Body of pancreas (tissue), 4 donors: ENCODE results near the gene C11orf98. TPM values are rescaled to one million over a fixed set of nuclear protein-coding genes. Genes with fewer than 3 reads are reported as not detected.
A peak's percentile ranks its signal among the peaks of the same experiment; 100 is the strongest.

ENCODE experiments used
- ATAC-seq: fragments of 150-250 bp; one replicate; pipeline ENCODE4 v1.9.1; 2016
- DNase-seq, 4 donors: peaks; one replicate each; pipeline ENCODE4 v3.0.0-alpha.2; 2019
- H3K27ac ChIP-seq, 4 donors: fragments of 200-600 bp; sonication (generic); 1 replicate in 3 of 4; 2 replicates in 1 of 4; pipeline versions ENCODE4 v1.5.1 to v1.6.1; 2016 to 2019; ENCODE audit warnings: mild to moderate bottlenecking in 1 of 4, mixed read lengths in 1 of 4, moderate library complexity in 1 of 4
- H3K27me3 ChIP-seq, 2 donors: fragments of 200-600 bp; sonication (generic); one replicate each; pipeline ENCODE4 v1.6.0; 2016; ENCODE audit warnings: mild to moderate bottlenecking in 1 of 2
- H3K36me3 ChIP-seq, 2 donors: fragments of 200-600 bp; sonication (generic); replicated peaks in 1 of 2; 2 replicates each; pipeline ENCODE4 v1.5.1; 2016; ENCODE audit warnings: low read depth in 2 of 2; ENCODE audit not compliant: insufficient read depth in 1 of 2
- H3K4me1 ChIP-seq: fragments of 200-600 bp; sonication (generic); one replicate; pipeline ENCODE4 v1.6.0; 2016
- H3K4me3 ChIP-seq, 2 donors: fragments of 200-600 bp; sonication (generic); 1 replicate in 1 of 2; 2 replicates in 1 of 2; pipeline ENCODE4 v1.5.1; 2016 to 2019
- H3K9me3 ChIP-seq, 3 donors: fragments of 200-600 bp; sonication (generic); 1 replicate in 2 of 3; 2 replicates in 1 of 3; pipeline ENCODE4 v1.5.1; 2016
- POLR2A ChIP-seq, 3 donors: fragments of 450-650 bp; IDR thresholded peaks; one replicate each; pipeline ENCODE4 v1.6.1; 2016; ENCODE audit warnings: antibody characterized with exemption in 3 of 3, mild to moderate bottlenecking in 2 of 3
- WGBS, 2 donors: methylation state at CpG; one replicate each; pipeline ENCODE4 v1.1.5; 2017; 5-methylcytosine and 5-hydroxymethylcytosine counted together
- intact Hi-C: fragments of 100-400 bp; cut with DNase I; formaldehyde crosslinking; loops from one replicate; pipeline ENCODE4 v1.15.1; 2023
- small RNA-seq: library from RNA; depleted of rRNA; stranded (forward); fragments of <200 nt; gene quantifications from one replicate; pipeline ENCODE3, GENCODE V24; 2016
- total RNA-seq, 2 donors: library from RNA; depleted of rRNA; stranded (reverse); fragments of >200 nt; gene quantifications; one replicate each; pipeline ENCODE4 v1.1.0, GENCODE V29; 2016
- TF ChIP-seq, protein P1 (sequence below), 7 experiments: fragments of 450-650 bp in 4 of 7; fragments of 200-600 bp in 3 of 7; sonication (generic) in 3 of 7; IDR thresholded peaks; one replicate each; pipeline ENCODE4 v1.5.1; 2016 to 2019; ENCODE audit warnings: antibody characterized with exemption in 7 of 7

The C11orf98 gene
- total RNA-seq, 2 donors from 2014 or later: 18.2 to 24.4 TPM

DNA sequence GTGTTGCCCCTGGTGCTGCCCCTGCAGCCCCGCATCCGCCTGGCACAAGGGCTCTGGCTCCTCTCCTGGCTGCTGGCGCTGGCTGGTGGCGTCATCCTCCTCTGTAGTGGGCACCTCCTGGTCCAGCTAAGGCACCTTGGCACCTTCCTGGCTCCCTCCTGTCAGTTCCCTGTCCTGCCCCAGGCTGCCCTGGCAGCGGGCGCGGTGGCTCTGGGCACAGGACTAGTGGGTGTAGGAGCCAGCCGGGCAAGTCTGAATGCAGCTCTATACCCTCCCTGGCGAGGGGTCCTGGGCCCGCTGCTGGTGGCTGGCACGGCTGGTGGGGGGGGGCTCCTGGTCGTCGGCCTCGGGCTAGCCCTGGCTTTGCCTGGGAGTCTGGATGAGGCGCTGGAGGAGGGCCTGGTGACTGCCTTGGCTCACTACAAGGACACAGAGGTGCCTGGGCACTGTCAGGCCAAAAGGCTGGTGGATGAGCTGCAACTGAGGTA, 51.7 kb downstream of the C11orf98 start:
- WGBS, 2 donors: 20 to 38% methylated on average over 3 to 14 of the region's 15 CpGs

More for the DNA sequence above, 51.7 kb downstream of the C11orf98 start:
- no peak overlapping the region for H3K4me3 ChIP-seq
- H3K27ac ChIP-seq: peak overlapping the region; percentile 82 to 96 (median 88)
- peaks cover 22% of the 10 kb centered on the region for H3K4me1 ChIP-seq
- no peaks in the 10 kb centered on the region for H3K9me3 ChIP-seq
- H3K36me3 ChIP-seq: peaks cover 0 to 3% of the 10 kb centered on the region in 2 donors
- ATAC-seq: no peak
- peak in 1 of 4 donors; percentile 60 for DNase-seq
- no peaks in the 10 kb centered on the region for H3K27me3 ChIP-seq
- no peak for TF ChIP-seq POLR2A (IDR thresholded peaks at IDR 0.05)
- TF ChIP-seq, protein P1, sequence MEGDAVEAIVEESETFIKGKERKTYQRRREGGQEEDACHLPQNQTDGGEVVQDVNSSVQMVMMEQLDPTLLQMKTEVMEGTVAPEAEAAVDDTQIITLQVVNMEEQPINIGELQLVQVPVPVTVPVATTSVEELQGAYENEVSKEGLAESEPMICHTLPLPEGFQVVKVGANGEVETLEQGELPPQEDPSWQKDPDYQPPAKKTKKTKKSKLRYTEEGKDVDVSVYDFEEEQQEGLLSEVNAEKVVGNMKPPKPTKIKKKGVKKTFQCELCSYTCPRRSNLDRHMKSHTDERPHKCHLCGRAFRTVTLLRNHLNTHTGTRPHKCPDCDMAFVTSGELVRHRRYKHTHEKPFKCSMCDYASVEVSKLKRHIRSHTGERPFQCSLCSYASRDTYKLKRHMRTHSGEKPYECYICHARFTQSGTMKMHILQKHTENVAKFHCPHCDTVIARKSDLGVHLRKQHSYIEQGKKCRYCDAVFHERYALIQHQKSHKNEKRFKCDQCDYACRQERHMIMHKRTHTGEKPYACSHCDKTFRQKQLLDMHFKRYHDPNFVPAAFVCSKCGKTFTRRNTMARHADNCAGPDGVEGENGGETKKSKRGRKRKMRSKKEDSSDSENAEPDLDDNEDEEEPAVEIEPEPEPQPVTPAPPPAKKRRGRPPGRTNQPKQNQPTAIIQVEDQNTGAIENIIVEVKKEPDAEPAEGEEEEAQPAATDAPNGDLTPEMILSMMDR (IDR thresholded peaks at IDR 0.05): no peak
- intact Hi-C loops: no loop called here

Small RNA genes within 50 kb of the gene (small RNA-seq; reads per million reads assigned to genes)
- not detected for gene SNORA57

Other genes with a start within 250 kb of the C11orf98 start
- not detected for gene SCGB1A1, start 246.2 kb downstream of the C11orf98 start, total RNA-seq
- 100 to 1,000 TPM; 168 to 241 TPM for gene AHNAK, start 118.4 kb downstream of the C11orf98 start, total RNA-seq
- gene EEF1G, start 91.3 kb downstream of the C11orf98 start, total RNA-seq: 1,000 to 10,000 TPM in 1 of 2 donors, 100 to 1,000 TPM in 1; 893 to 1,161 TPM
- 10 to 100 TPM; 10.1 to 11.2 TPM for gene TUT1, start 73.7 kb downstream of the C11orf98 start, total RNA-seq
- gene MTA2, start 63.3 kb downstream of the C11orf98 start, total RNA-seq: 10 to 100 TPM; 26.2 to 29.3 TPM
- gene EML3, start 52.4 kb downstream of the C11orf98 start, total RNA-seq: 10 to 100 TPM; 31.4 to 69.9 TPM
- 1 to 10 TPM; 1.8 to 4.0 TPM for gene ROM1, start 52.0 kb downstream of the C11orf98 start, total RNA-seq
- 10 to 100 TPM; 17.1 to 63.0 TPM for gene B3GAT3, start 43.2 kb downstream of the C11orf98 start, total RNA-seq
- gene GANAB, start 18.6 kb downstream of the C11orf98 start, total RNA-seq: 10 to 100 TPM; 62.3 to 64.9 TPM
- 10 to 100 TPM; 11.4 to 21.1 TPM for gene INTS5, start 11.9 kb downstream of the C11orf98 start, total RNA-seq
- gene CSKMT, start 102 bp upstream of the C11orf98 start, total RNA-seq: 100 to 1,000 TPM in 1 of 2 donors, 1 to 10 TPM in 1; 5.4 to 110 TPM
- 10 to 100 TPM; 10.4 to 12.9 TPM for gene UQCC3, start 6.5 kb upstream of the C11orf98 start, total RNA-seq
- 1 to 10 TPM; 4.9 to 5.6 TPM for gene LBHD1, start 7.1 kb upstream of the C11orf98 start, total RNA-seq
- gene UBXN1, start 13.9 kb upstream of the C11orf98 start, total RNA-seq: 100 to 1,000 TPM; 129 to 204 TPM
- gene LRRN4CL, start 24.3 kb upstream of the C11orf98 start, total RNA-seq: 1 to 10 TPM; 3.1 to 4.6 TPM
- gene BSCL2, start 42.2 kb upstream of the C11orf98 start, total RNA-seq: 100 to 1,000 TPM in 1 of 2 donors, 10 to 100 TPM in 1; 44.6 to 248 TPM
- 1 to 10 TPM in 1 of 2 donors, not detected in 1; 1.0 TPM for gene GNG3, start 42.5 kb upstream of the C11orf98 start, total RNA-seq
- 10 to 100 TPM; 19.1 to 20.5 TPM for gene HNRNPUL2, start 62.2 kb upstream of the C11orf98 start, total RNA-seq
- 10 to 100 TPM; 12.5 to 18.5 TPM for gene TTC9C, start 63.3 kb upstream of the C11orf98 start, total RNA-seq
- 1 to 10 TPM; 3.9 to 4.0 TPM for gene ZBTB3, start 89.0 kb upstream of the C11orf98 start, total RNA-seq
- 10 to 100 TPM; 19.2 to 35.9 TPM for gene POLR2G, start 96.4 kb upstream of the C11orf98 start, total RNA-seq
- 10 to 100 TPM; 23.9 to 39.9 TPM for gene TAF6L, start 106.2 kb upstream of the C11orf98 start, total RNA-seq
- gene TMEM179B, start 122.2 kb upstream of the C11orf98 start, total RNA-seq: 10 to 100 TPM; 40.9 to 41.8 TPM
- 10 to 100 TPM in 1 of 2 donors, 1 to 10 TPM in 1; 6.2 to 29.0 TPM for gene TMEM223, start 126.8 kb upstream of the C11orf98 start, total RNA-seq
- 100 to 1,000 TPM in 1 of 2 donors, 10 to 100 TPM in 1; 49.8 to 108 TPM for gene NXF1, start 140.2 kb upstream of the C11orf98 start, total RNA-seq
- 10 to 100 TPM; 20.1 to 23.6 TPM for gene STX5, start 166.8 kb upstream of the C11orf98 start, total RNA-seq
- gene TEX54, start 167.6 kb upstream of the C11orf98 start, total RNA-seq: not detected
- 10 to 100 TPM; 15.8 to 40.0 TPM for gene WDR74, start 174.4 kb upstream of the C11orf98 start, total RNA-seq
- gene SLC3A2, start 215.7 kb upstream of the C11orf98 start, total RNA-seq: 100 to 1,000 TPM in 1 of 2 donors, 10 to 100 TPM in 1; 75.5 to 108 TPM